H9 (cell line): ENCODE data around the gene SNX25. TPM values are rescaled to one million over a fixed set of nuclear protein-coding genes. Genes with fewer than 3 reads are reported as not detected.

Experiments used
- DNase-seq: peaks from one replicate; pipeline ENCODE4 v3.0.0-alpha.2; 2017
- H2AFZ ChIP-seq: one replicate; pipeline ENCODE4 v1.6.1; 2013; ENCODE audit warnings: mild to moderate bottlenecking, low read length, control low read depth, moderate library complexity
- H2AK5ac ChIP-seq: 2 replicates; pipeline ENCODE4 v1.6.1; 2013; ENCODE audit warnings: low read length, control low read depth, mixed read lengths; ENCODE audit not compliant: insufficient read length
- H2BK120ac ChIP-seq: one replicate; pipeline ENCODE4 v1.6.1; 2013; ENCODE audit warnings: low read depth, mild to moderate bottlenecking, low read length, control low read depth, inconsistent platforms; ENCODE audit not compliant: poor library complexity, severe bottlenecking
- H2BK12ac ChIP-seq: 2 replicates; pipeline ENCODE4 v1.6.1; 2013; ENCODE audit warnings: low read length, control low read depth, mixed read lengths, low read depth; ENCODE audit not compliant: insufficient read length
- H2BK15ac ChIP-seq: 2 replicates; pipeline ENCODE4 v1.6.1; 2013; ENCODE audit warnings: low read depth, low read length, control low read depth
- H2BK20ac ChIP-seq: one replicate; pipeline ENCODE4 v1.6.1; 2013; ENCODE audit warnings: low read depth, mild to moderate bottlenecking, low read length, control low read depth, inconsistent platforms; ENCODE audit not compliant: poor library complexity, severe bottlenecking
- H2BK5ac ChIP-seq: 2 replicates; pipeline ENCODE4 v1.6.1; 2013; ENCODE audit warnings: low read length, control low read depth, mixed read lengths; ENCODE audit not compliant: insufficient read length
- H3K14ac ChIP-seq: 2 replicates; pipeline ENCODE4 v1.6.1; 2013; ENCODE audit warnings: low read length, control low read depth; ENCODE audit not compliant: insufficient read depth
- H3K18ac ChIP-seq: 2 replicates; pipeline ENCODE4 v1.6.1; 2013; ENCODE audit warnings: low read depth, mild to moderate bottlenecking, mixed read lengths, low read length, control low read depth; ENCODE audit not compliant: insufficient read length
- H3K23ac ChIP-seq: 2 replicates; pipeline ENCODE4 v1.6.1; 2013; ENCODE audit warnings: low read length, control low read depth, mixed read lengths, low read depth; ENCODE audit not compliant: insufficient read length
- H3K23me2 ChIP-seq: 2 replicates; pipeline ENCODE4 v1.6.1; 2013; ENCODE audit warnings: low read depth, mild to moderate bottlenecking, mixed read lengths, low read length, control low read depth; ENCODE audit not compliant: insufficient read length, poor library complexity, severe bottlenecking
- H3K27ac ChIP-seq: 2 replicates; pipeline ENCODE4 v1.5.1; 2013; ENCODE audit warnings: low read length, control low read depth, mixed read lengths, low read depth; ENCODE audit not compliant: insufficient read length
- H3K27me3 ChIP-seq: 2 replicates; pipeline ENCODE4 v1.6.1; 2013; ENCODE audit warnings: low read length, control low read depth, inconsistent platforms; ENCODE audit not compliant: insufficient read depth
- H3K4ac ChIP-seq: 2 replicates; pipeline ENCODE4 v1.6.1; 2013; ENCODE audit warnings: low read depth, mild to moderate bottlenecking, control low read depth, inconsistent platforms, low read length, moderate library complexity
- H3K4me1 ChIP-seq: 2 replicates; pipeline ENCODE4 v1.6.1; 2013; ENCODE audit warnings: low read length, control low read depth, inconsistent platforms; ENCODE audit not compliant: insufficient read depth
- H3K4me2 ChIP-seq: 2 replicates; pipeline ENCODE4 v1.6.1; 2013; ENCODE audit warnings: low read length, control low read depth, mixed read lengths; ENCODE audit not compliant: insufficient read length, insufficient read depth
- H3K56ac ChIP-seq: 2 replicates; pipeline ENCODE4 v1.6.1; 2013; ENCODE audit warnings: low read depth, mild to moderate bottlenecking, mixed read lengths, low read length, control low read depth; ENCODE audit not compliant: insufficient read length
- H3K79me1 ChIP-seq: 2 replicates; pipeline ENCODE4 v1.6.1; 2013; ENCODE audit warnings: low read depth, mild to moderate bottlenecking, moderate library complexity, low read length, control low read depth, inconsistent platforms; ENCODE audit not compliant: insufficient read depth, poor library complexity, severe bottlenecking
- H3K79me2 ChIP-seq: 2 replicates; pipeline ENCODE4 v1.6.1; 2013; ENCODE audit warnings: low read length, control low read depth, inconsistent platforms; ENCODE audit not compliant: insufficient read depth
- H3K9ac ChIP-seq: 2 replicates; pipeline ENCODE4 v1.6.1; 2013; ENCODE audit warnings: low read length, control low read depth, mixed read lengths; ENCODE audit not compliant: insufficient read length; ENCODE audit errors: extremely low read depth
- H3K9me3 ChIP-seq: one replicate; pipeline ENCODE4 v1.6.1; 2013; ENCODE audit warnings: low read depth, low read length, inconsistent platforms; ENCODE audit not compliant: control insufficient read depth
- H3T11ph ChIP-seq: one replicate; pipeline ENCODE4 v1.6.1; 2013; ENCODE audit warnings: mild to moderate bottlenecking, low read length, control low read depth, inconsistent platforms
- H4K20me1 ChIP-seq: one replicate; pipeline ENCODE4 v1.6.1; 2013; ENCODE audit not compliant: control insufficient read depth, insufficient read length, insufficient read depth
- H4K5ac ChIP-seq: 2 replicates; pipeline ENCODE4 v1.6.1; 2013; ENCODE audit warnings: low read depth, mild to moderate bottlenecking, mixed read lengths, low read length, control low read depth; ENCODE audit not compliant: insufficient read length
- H4K8ac ChIP-seq: replicated peaks from 2 replicates; pipeline ENCODE4 v1.6.1; 2013; ENCODE audit warnings: low read length, control low read depth, mixed read lengths, low read depth; ENCODE audit not compliant: insufficient read length
- H4K91ac ChIP-seq: 2 replicates; pipeline ENCODE4 v1.6.1; 2013; ENCODE audit warnings: low read depth, mild to moderate bottlenecking, moderate library complexity, mixed read lengths, low read length, control low read depth; ENCODE audit not compliant: insufficient read length
- H3K27ac Mint-ChIP-seq, 3 experiments: 2 replicates in 2 of 3; 3 replicates in 1 of 3; pipeline ENCODE4 v1.8.0; 2020 to 2021; ENCODE audit warnings: mixed read lengths in 3 of 3, mild to moderate bottlenecking in 1 of 3, moderate library complexity in 1 of 3
- H3K27me3 Mint-ChIP-seq: 2 replicates; pipeline ENCODE4 v1.8.0; 2021; ENCODE audit warnings: low read depth, mild to moderate bottlenecking, moderate library complexity, mixed read lengths
- H3K36me3 Mint-ChIP-seq, 3 experiments: 2 replicates in 2 of 3; 3 replicates in 1 of 3; pipeline ENCODE4 v1.8.0; 2020 to 2021; ENCODE audit warnings: low read depth in 3 of 3, mixed read lengths in 3 of 3; ENCODE audit not compliant: insufficient read depth in 1 of 3
- H3K4me1 Mint-ChIP-seq, 2 experiments: 2 replicates each; pipeline ENCODE4 v1.8.0; 2020; ENCODE audit warnings: mixed read lengths in 2 of 2
- H3K4me3 Mint-ChIP-seq, 2 experiments: 2 replicates in 1 of 2; 3 replicates in 1 of 2; pipeline ENCODE4 v1.8.0; 2020 to 2021; ENCODE audit warnings: mild to moderate bottlenecking in 2 of 2, mixed read lengths in 2 of 2, moderate library complexity in 1 of 2
- H3K9me3 Mint-ChIP-seq, 2 experiments: 2 replicates in 1 of 2; 3 replicates in 1 of 2; pipeline ENCODE4 v1.8.0; 2020; ENCODE audit warnings: mild to moderate bottlenecking in 2 of 2, mixed read lengths in 2 of 2, moderate library complexity in 1 of 2
- CTCF ChIP-seq: fragments of 200-600 bp; sonication (generic); conservative IDR thresholded peaks from 3 replicates; pipeline ENCODE4 v1.8.0; 2021; ENCODE audit warnings: antibody characterized with exemption, mild to moderate bottlenecking
- WGBS: extraction: QIAGEN DNeasy Blood & Tissue Kit; methylation state at CpG from one replicate; pipeline ENCODE4 v1.1.7; 2013; ENCODE audit warnings: missing lambda C conversion rate, low lambda C conversion rate, mixed read lengths; ENCODE audit not compliant: insufficient read length; ENCODE audit errors: extremely low coverage; 5-methylcytosine and 5-hydroxymethylcytosine counted together
- total RNA-seq: library from RNA; stranded (reverse); gene quantifications from 2 replicates; pipeline ENCODE4 v1.2.1, GENCODE V29; 2021

Gene SNX25
- total RNA-seq, 1 experiment from 2014 or later: 28.2 TPM

DNA sequence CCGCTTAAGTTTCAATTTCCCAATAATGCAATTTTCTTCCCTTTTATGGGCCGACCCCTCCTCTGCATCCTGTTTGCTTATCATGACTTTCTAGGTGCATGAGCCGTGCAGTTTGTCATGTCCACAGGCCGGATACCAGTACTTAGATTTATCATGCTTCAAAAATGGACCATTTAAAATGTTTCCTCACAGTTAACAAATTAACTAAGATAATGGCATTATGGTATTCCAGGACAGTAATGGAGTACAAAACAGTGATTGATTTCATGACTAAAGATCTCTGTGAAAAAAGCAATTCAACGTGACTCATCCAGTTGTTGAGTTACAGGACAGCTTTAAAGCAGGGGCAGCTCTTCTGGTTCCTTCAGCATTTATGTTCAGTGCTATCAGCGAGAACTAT lies 23.0 kb downstream of the SNX25 start:
- no peak overlapping the region for H4K5ac ChIP-seq
- H2BK20ac ChIP-seq: no peak overlapping the region
- no peak for DNase-seq
- H3K18ac ChIP-seq: no peak overlapping the region
- no peak overlapping the region for H2BK12ac ChIP-seq
- H3K4me1 ChIP-seq: no peaks in the 10 kb centered on the region; the same call in 1 of the 2 replicates
- no peak overlapping the region for H4K8ac ChIP-seq
- no CpG with 5 or more reads among the region's 6 CpGs for WGBS
- H3T11ph ChIP-seq: no peak overlapping the region
- H3K9ac ChIP-seq: no peak overlapping the region
- peaks cover 9% of the 10 kb centered on the region for H3K79me1 ChIP-seq
- Mint-ChIP-seq H3K4me1 (peaks cover 5 to 9% of the 10 kb centered on the region in 2 experiments; a peak in 3 of 4 replicates), H3K4me3 (no peak overlapping the region), H3K36me3 (peaks cover under 1 to 4% (median under 1%) of the 10 kb centered on the region in 3 experiments; a peak in 5 of 7 replicates), H3K27ac (no peak overlapping the region), H3K27me3 (no peaks in the 10 kb centered on the region), H3K9me3 (peaks cover 0 to under 1% of the 10 kb centered on the region in 2 experiments; a peak in 2 of 5 replicates)
- H3K14ac ChIP-seq: no peak overlapping the region
- no peak overlapping the region for H3K56ac ChIP-seq
- H3K79me2 ChIP-seq: no peaks in the 10 kb centered on the region
- H2BK15ac ChIP-seq: no peak overlapping the region
- H2AFZ ChIP-seq: no peak overlapping the region
- H4K20me1 ChIP-seq: peaks cover 4% of the 10 kb centered on the region
- H3K23ac ChIP-seq: no peak overlapping the region
- no peak overlapping the region for H3K4me2 ChIP-seq
- no peaks in the 10 kb centered on the region for H3K9me3 ChIP-seq
- H3K27ac ChIP-seq: no peak overlapping the region
- no peak overlapping the region for H3K4ac ChIP-seq
- H3K23me2 ChIP-seq: peaks cover 3% of the 10 kb centered on the region
- TF ChIP-seq CTCF: no peak
- no peak overlapping the region for H2BK5ac ChIP-seq
- H3K27me3 ChIP-seq: no peaks in the 10 kb centered on the region
- no peak overlapping the region for H4K91ac ChIP-seq
- H2BK120ac ChIP-seq: no peak overlapping the region
- H2AK5ac ChIP-seq: no peak overlapping the region
